Pons (tissue), 1 donor: ENCODE results near the gene HNRNPK.
A peak's percentile ranks its signal among the peaks of the same experiment; 100 is the strongest.
"Not testable (repeated sequence)": the region's sequence is repeated elsewhere in the genome, so short reads cannot be mapped to it uniquely, and the experiment has no call there.

Experiments used
- DNase-seq: peaks from one replicate; pipeline ENCODE4 v3.0.0-alpha.2; 2016; ENCODE audit warnings: low spot score

Gene HNRNPK

GRCh38 chr9:83976372-83976771 lies 3.6 kb downstream of the HNRNPK start:
- DNase-seq: no peak

- no peak for DNase-seq
Measured at GRCh38 chr9:83975300-83975699, 4.7 kb downstream of the HNRNPK start.

- no peak for DNase-seq
Measured at GRCh38 chr9:83972286-83972685, 7.7 kb downstream of the HNRNPK start.

GRCh38 chr9:83971485-83971884 lies 8.5 kb downstream of the HNRNPK start:
- no peak for DNase-seq

- DNase-seq: no peak
Measured at GRCh38 chr9:83969602-83970001, 10.4 kb downstream of the HNRNPK start.

GRCh38 chr9:83967073-83967472 lies 12.9 kb downstream of the HNRNPK start:
- DNase-seq: no peak

- no peak for DNase-seq
Measured at GRCh38 chr9:83966209-83966582, 13.8 kb downstream of the HNRNPK start.

GRCh38 chr9:83965350-83966208 lies 14.4 kb downstream of the HNRNPK start:
- DNase-seq: no peak

- DNase-seq: no peak
Measured at GRCh38 chr9:83964973-83965349, 15.1 kb downstream of the HNRNPK start.

GRCh38 chr9:83962165-83962564 lies 17.9 kb downstream of the HNRNPK start:
- no peak for DNase-seq

GRCh38 chr9:83960991-83961390 lies 19.0 kb downstream of the HNRNPK start:
- DNase-seq: no peak

- DNase-seq: no peak
Measured at GRCh38 chr9:83959061-83959460, 21.0 kb downstream of the HNRNPK start.

GRCh38 chr9:83957248-83957513 lies 22.8 kb downstream of the HNRNPK start:
- peak; percentile 22 for DNase-seq

GRCh38 chr9:83956436-83957247 lies 23.4 kb downstream of the HNRNPK start:
- DNase-seq: peak; percentile 56

- peak; percentile 48 for DNase-seq
Measured at GRCh38 chr9:83956086-83956435, 24.0 kb downstream of the HNRNPK start.

- DNase-seq: not testable (repeated sequence)
Measured at GRCh38 chr9:83948096-83948495, 31.9 kb downstream of the HNRNPK start.

- DNase-seq: no peak
Measured at GRCh38 chr9:83940590-83941303, 39.3 kb downstream of the HNRNPK start.

- DNase-seq: peak; percentile 84
Measured at GRCh38 chr9:83937861-83938455, 42.1 kb downstream of the HNRNPK start.

- DNase-seq: no peak
Measured at GRCh38 chr9:83936523-83936922, 43.5 kb downstream of the HNRNPK start.

GRCh38 chr9:83935276-83935935 lies 44.6 kb downstream of the HNRNPK start:
- DNase-seq: no peak

- no peak for DNase-seq
Measured at GRCh38 chr9:83934569-83935275, 45.3 kb downstream of the HNRNPK start.
